Hepatocyte (in vitro differentiated cells): ENCODE data around the gene PRSS36. TPM values are rescaled to one million over a fixed set of nuclear protein-coding genes. Genes with fewer than 3 reads are reported as not detected.

Experiments used
- DNase-seq: peaks from one replicate; pipeline ENCODE4 v3.0.0-alpha.2; 2016; ENCODE audit warnings: low spot score
- H2AFZ ChIP-seq: fragments of 200-600 bp; sonication (generic); 2 replicates; pipeline ENCODE4 v1.6.0; 2016; ENCODE audit warnings: antibody characterized with exemption, mild to moderate bottlenecking
- H3K27ac ChIP-seq: fragments of 200-600 bp; sonication (generic); 2 replicates; pipeline ENCODE4 v1.5.1; 2016; ENCODE audit warnings: mild to moderate bottlenecking
- H3K27me3 ChIP-seq: fragments of 200-600 bp; sonication (generic); 2 replicates; pipeline ENCODE4 v1.6.1; 2016
- H3K36me3 ChIP-seq: fragments of 200-600 bp; sonication (generic); replicated peaks from 2 replicates; pipeline ENCODE4 v1.5.1; 2016; ENCODE audit warnings: low read depth; ENCODE audit not compliant: insufficient read depth
- H3K4me1 ChIP-seq: fragments of 200-600 bp; sonication (generic); 2 replicates; pipeline ENCODE4 v1.5.1; 2016; ENCODE audit warnings: mild to moderate bottlenecking, moderate library complexity; ENCODE audit not compliant: insufficient read depth
- H3K4me2 ChIP-seq: fragments of 200-600 bp; sonication (generic); 2 replicates; pipeline ENCODE4 v1.6.0; 2016
- H3K4me3 ChIP-seq: fragments of 200-600 bp; sonication (generic); 2 replicates; pipeline ENCODE4 v1.5.1; 2016; ENCODE audit warnings: mild to moderate bottlenecking
- H3K79me2 ChIP-seq: fragments of 200-600 bp; sonication (generic); 2 replicates; pipeline ENCODE4 v1.6.0; 2017; ENCODE audit warnings: mild to moderate bottlenecking
- H3K9me2 ChIP-seq: fragments of 200-600 bp; sonication (generic); replicated peaks from 2 replicates; pipeline ENCODE4 v1.6.0; 2017; ENCODE audit warnings: mild to moderate bottlenecking; ENCODE audit not compliant: insufficient read depth
- H3K9me3 ChIP-seq: fragments of 200-600 bp; sonication (generic); 2 replicates; pipeline ENCODE4 v1.5.1; 2016; ENCODE audit warnings: low read depth, mild to moderate bottlenecking
- H4K20me1 ChIP-seq: fragments of 200-600 bp; sonication (generic); 2 replicates; pipeline ENCODE4 v1.6.0; 2016; ENCODE audit warnings: mild to moderate bottlenecking; ENCODE audit not compliant: insufficient read depth, poor library complexity, severe bottlenecking
- CTCF ChIP-seq: fragments of 200-600 bp; sonication (generic); IDR thresholded peaks from 2 replicates; pipeline ENCODE4 v1.5.1; 2016; ENCODE audit warnings: antibody characterized with exemption, mild to moderate bottlenecking; ENCODE audit not compliant: poor library complexity
- EZH2 ChIP-seq: fragments of 200-600 bp; sonication (generic); IDR thresholded peaks from 2 replicates; pipeline ENCODE4 v1.6.1; 2016; ENCODE audit warnings: antibody characterized with exemption, mild to moderate bottlenecking, borderline replicate concordance
- EZH2phosphoT487 ChIP-seq: fragments of 200-600 bp; sonication (generic); IDR thresholded peaks from one replicate; pipeline ENCODE4 v1.6.1; 2018; ENCODE audit warnings: antibody characterized with exemption, mild to moderate bottlenecking, low read depth, moderate library complexity; ENCODE audit not compliant: unreplicated experiment, severe bottlenecking
- WGBS: methylation state at CpG from one replicate; pipeline ENCODE4 v1.1.6; 2016; ENCODE audit warnings: low lambda C conversion rate; ENCODE audit errors: missing lambda C conversion rate; 5-methylcytosine and 5-hydroxymethylcytosine counted together
- polyA plus RNA-seq: library from polyadenylated mRNA; unstranded; fragments of >200 nt; fragmentation: Nextera tagmentation; extraction: Ambion mirVana; gene quantifications from 2 replicates; pipeline ENCODE4 v1.2.1, GENCODE V29; 2016
- total RNA-seq: library from RNA; depleted of rRNA; stranded (reverse); fragments of >200 nt; gene quantifications from 2 replicates; pipeline ENCODE4 v1.2.3, GENCODE V29; 2014

The PRSS36 gene
- total and polyA plus RNA-seq, 2 experiments from 2014 or later: 0.63 to 1.4 TPM

GRCh38 chr16:31112711-31113110, 37.2 kb downstream of the PRSS36 start:
- 97% methylated on average over 2 of the region's 2 CpGs for WGBS
- H4K20me1 ChIP-seq: no peaks in the 10 kb centered on the region
- H3K9me3 ChIP-seq: no peaks in the 10 kb centered on the region
- H3K27ac ChIP-seq: no peak overlapping the region
- peaks cover 20% of the 10 kb centered on the region for H3K79me2 ChIP-seq
- no peak overlapping the region for H3K4me2 ChIP-seq
- no peaks in the 10 kb centered on the region for H3K9me2 ChIP-seq
- TF ChIP-seq CTCF: no peak
- no peak for TF ChIP-seq EZH2
- TF ChIP-seq EZH2phosphoT487: no peak
- H3K27me3 ChIP-seq: no peaks in the 10 kb centered on the region
- peaks cover 8% of the 10 kb centered on the region for H3K4me1 ChIP-seq
- H3K36me3 ChIP-seq: no peaks in the 10 kb centered on the region
- H3K4me3 ChIP-seq: no peak overlapping the region
- DNase-seq: no peak
- H2AFZ ChIP-seq: no peak overlapping the region

GRCh38 chr16:31111881-31112466, 37.9 kb downstream of the PRSS36 start:
- H3K79me2 ChIP-seq: peaks cover 20% of the 10 kb centered on the region
- no peak overlapping the region for H3K4me2 ChIP-seq
- H3K36me3 ChIP-seq: no peaks in the 10 kb centered on the region
- peak; percentile 5 for DNase-seq
- over 99% methylated on average over 23 of the region's 23 CpGs for WGBS
- TF ChIP-seq EZH2: no peak
- no peak for TF ChIP-seq EZH2phosphoT487
- TF ChIP-seq CTCF: no peak
- H3K27me3 ChIP-seq: no peaks in the 10 kb centered on the region
- no peaks in the 10 kb centered on the region for H3K9me3 ChIP-seq
- H4K20me1 ChIP-seq: no peaks in the 10 kb centered on the region
- no peak overlapping the region for H3K27ac ChIP-seq
- H3K4me1 ChIP-seq: peaks cover 8% of the 10 kb centered on the region
- no peak overlapping the region for H3K4me3 ChIP-seq
- H3K9me2 ChIP-seq: no peaks in the 10 kb centered on the region
- no peak overlapping the region for H2AFZ ChIP-seq

- Histone ChIP-seq H4K20me1 (no peaks in the 10 kb centered on the region), H3K4me3 (no peak overlapping the region), H3K36me3 (no peaks in the 10 kb centered on the region), H3K27ac (no peak overlapping the region), H3K27me3 (no peaks in the 10 kb centered on the region), H3K79me2 (peaks cover 12% of the 10 kb centered on the region), H3K4me1 (peaks cover 10% of the 10 kb centered on the region), H3K9me2 (no peaks in the 10 kb centered on the region), H3K4me2 (no peak overlapping the region), H3K9me3 (no peaks in the 10 kb centered on the region), H2AFZ (no peak overlapping the region)
- WGBS: 95% methylated on average over 23 of the region's 26 CpGs
- no peak for TF ChIP-seq EZH2
- TF ChIP-seq EZH2phosphoT487: no peak
- no peak for TF ChIP-seq CTCF
- no peak for DNase-seq
Measured at GRCh38 chr16:31110106-31111034, 39.5 kb downstream of the PRSS36 start.
